Mesendoderm (in vitro differentiated cells): Measurements from ENCODE around the gene ALDH1L2.

Experiments
- DNase-seq: peaks from one replicate; pipeline ENCODE4 v3.0.0; 2013
- H2AK5ac ChIP-seq: 2 replicates; pipeline ENCODE4 v1.6.1; 2013; ENCODE audit warnings: low read length, inconsistent platforms
- H2BK120ac ChIP-seq: 2 replicates; pipeline ENCODE4 v1.6.1; 2013; ENCODE audit warnings: low read depth, mild to moderate bottlenecking, low read length, moderate library complexity, mixed read lengths
- H2BK15ac ChIP-seq: replicated peaks from 2 replicates; pipeline ENCODE4 v1.6.1; 2013; ENCODE audit warnings: low read depth, mild to moderate bottlenecking, moderate library complexity
- H2BK5ac ChIP-seq: 2 replicates; pipeline ENCODE4 v1.6.1; 2013; ENCODE audit warnings: low read length, inconsistent platforms
- H3K18ac ChIP-seq: 2 replicates; pipeline ENCODE4 v1.6.1; 2013; ENCODE audit warnings: mild to moderate bottlenecking, low read length, mixed read lengths
- H3K23ac ChIP-seq: one replicate; pipeline ENCODE4 v1.6.1; 2013; ENCODE audit warnings: low read length
- H3K27ac ChIP-seq: 2 replicates; pipeline ENCODE4 v1.5.1; 2013; ENCODE audit warnings: low read depth, mild to moderate bottlenecking, inconsistent platforms, low read length, moderate library complexity
- H3K27me3 ChIP-seq: 2 replicates; pipeline ENCODE4 v1.6.1; 2013; ENCODE audit warnings: low read length, control low read depth, mild to moderate bottlenecking, inconsistent platforms; ENCODE audit not compliant: insufficient read depth, poor library complexity
- H3K36me3 ChIP-seq: 2 replicates; pipeline ENCODE4 v1.6.1; 2013; ENCODE audit warnings: low read length, inconsistent platforms; ENCODE audit not compliant: control insufficient read depth, insufficient read depth
- H3K4ac ChIP-seq: one replicate; pipeline ENCODE4 v1.6.1; 2013; ENCODE audit warnings: low read depth, mild to moderate bottlenecking, low read length, moderate library complexity
- H3K4me1 ChIP-seq: 2 replicates; pipeline ENCODE4 v1.6.1; 2013; ENCODE audit warnings: low read depth, low read length, inconsistent platforms; ENCODE audit not compliant: control insufficient read depth
- H3K4me2 ChIP-seq: 2 replicates; pipeline ENCODE4 v1.6.1; 2013; ENCODE audit warnings: low read length
- H3K4me3 ChIP-seq: 2 replicates; pipeline ENCODE4 v1.5.1; 2013; ENCODE audit warnings: mild to moderate bottlenecking, low read length
- H3K56ac ChIP-seq: one replicate; pipeline ENCODE4 v1.6.1; 2013; ENCODE audit warnings: low read length
- H3K79me1 ChIP-seq: 2 replicates; pipeline ENCODE4 v1.6.1; 2013; ENCODE audit warnings: low read length, inconsistent platforms
- H3K79me2 ChIP-seq: 2 replicates; pipeline ENCODE4 v1.6.1; 2013; ENCODE audit warnings: mild to moderate bottlenecking, low read length; ENCODE audit not compliant: control insufficient read depth, insufficient read depth
- H3K9ac ChIP-seq: 2 replicates; pipeline ENCODE4 v1.6.1; 2013; ENCODE audit warnings: low read length, inconsistent platforms
- H4K5ac ChIP-seq: one replicate; pipeline ENCODE4 v1.6.1; 2013; ENCODE audit warnings: low read length
- H4K8ac ChIP-seq: one replicate; pipeline ENCODE4 v1.6.1; 2013; ENCODE audit warnings: low read depth, mild to moderate bottlenecking, control low read depth, low read length, moderate library complexity
- WGBS: extraction: QIAGEN DNeasy Blood & Tissue Kit; methylation state at CpG from one replicate; pipeline ENCODE4 v1.1.7; 2013; ENCODE audit warnings: low lambda C conversion rate, missing lambda C conversion rate; ENCODE audit not compliant: insufficient coverage; ENCODE audit errors: extremely low coverage; 5-methylcytosine and 5-hydroxymethylcytosine counted together

The ALDH1L2 gene

DNA sequence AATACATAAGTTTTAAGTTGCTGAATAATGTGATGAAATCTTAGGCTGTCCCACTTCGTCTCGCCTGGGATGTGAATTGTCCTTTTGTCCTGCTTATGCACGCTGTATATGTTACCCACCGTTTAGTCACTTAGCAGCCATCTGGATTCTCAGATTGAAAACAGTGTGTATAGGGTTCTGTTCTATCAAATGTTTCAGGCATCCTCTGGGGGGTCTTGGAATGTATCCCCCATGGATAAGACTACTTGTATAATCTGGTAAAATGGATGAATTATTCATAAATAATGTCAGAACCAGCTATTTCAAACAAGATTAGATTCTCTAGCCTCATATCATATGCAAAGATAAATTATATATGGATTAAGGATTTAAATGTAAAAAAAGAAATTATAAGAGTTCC lies 68.7 kb downstream of the ALDH1L2 start:
- Histone ChIP-seq H3K36me3 (no peaks in the 10 kb centered on the region), H3K4me1 (no peaks in the 10 kb centered on the region), H4K5ac (no peak overlapping the region), H2BK5ac (no peak overlapping the region), H2BK120ac (no peak overlapping the region), H4K8ac (no peak overlapping the region), H3K4me3 (no peak overlapping the region), H2BK15ac (no peak overlapping the region), H3K79me1 (peaks cover 2% of the 10 kb centered on the region), H3K9ac (no peak overlapping the region), H3K4ac (no peak overlapping the region), H3K27me3 (no peaks in the 10 kb centered on the region), H3K18ac (no peak overlapping the region), H3K23ac (no peak overlapping the region), H2AK5ac (no peak overlapping the region), H3K79me2 (no peaks in the 10 kb centered on the region), H3K27ac (no peak overlapping the region), H3K56ac (no peak overlapping the region), H3K4me2 (no peak overlapping the region)
- no CpG with 5 or more reads among the region's 4 CpGs for WGBS
- DNase-seq = no peak

DNA sequence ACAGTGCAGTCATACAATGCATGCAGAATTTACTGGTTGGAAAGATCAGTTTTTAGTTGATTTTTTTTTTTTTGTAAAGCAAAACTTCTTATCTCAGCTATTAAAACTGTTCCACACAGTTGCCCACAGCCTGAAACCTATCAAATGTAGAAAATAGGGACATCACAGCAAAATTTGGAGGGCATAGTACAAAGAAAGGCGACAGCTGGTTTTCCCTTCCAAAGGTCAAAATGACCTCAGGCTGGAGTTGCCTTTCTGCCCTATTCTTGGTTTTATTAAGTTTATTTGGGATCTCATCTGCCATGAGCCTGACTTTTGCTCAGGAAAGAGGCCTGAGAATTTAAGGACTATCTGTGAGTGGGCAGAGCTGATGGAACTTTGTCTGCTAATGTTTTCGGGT lies 69.7 kb downstream of the ALDH1L2 start:
- DNase-seq = no peak
- peaks cover 2% of the 10 kb centered on the region for H3K79me1 ChIP-seq
- no peak overlapping the region for H3K9ac ChIP-seq
- H2AK5ac ChIP-seq = no peak overlapping the region
- no peak overlapping the region for H3K56ac ChIP-seq
- H3K4ac ChIP-seq = no peak overlapping the region
- no peak overlapping the region for H3K4me2 ChIP-seq
- H2BK15ac ChIP-seq = no peak overlapping the region
- no peak overlapping the region for H4K8ac ChIP-seq
- no peak overlapping the region for H3K23ac ChIP-seq
- H3K4me1 ChIP-seq = no peaks in the 10 kb centered on the region
- no peak overlapping the region for H3K18ac ChIP-seq
- no CpG with 5 or more reads among the region's 2 CpGs for WGBS
- H2BK5ac ChIP-seq = no peak overlapping the region
- no peak overlapping the region for H2BK120ac ChIP-seq
- no peaks in the 10 kb centered on the region for H3K36me3 ChIP-seq
- H4K5ac ChIP-seq = no peak overlapping the region
- no peaks in the 10 kb centered on the region for H3K79me2 ChIP-seq
- no peak overlapping the region for H3K27ac ChIP-seq
- H3K27me3 ChIP-seq = no peaks in the 10 kb centered on the region
- H3K4me3 ChIP-seq = no peak overlapping the region

DNA sequence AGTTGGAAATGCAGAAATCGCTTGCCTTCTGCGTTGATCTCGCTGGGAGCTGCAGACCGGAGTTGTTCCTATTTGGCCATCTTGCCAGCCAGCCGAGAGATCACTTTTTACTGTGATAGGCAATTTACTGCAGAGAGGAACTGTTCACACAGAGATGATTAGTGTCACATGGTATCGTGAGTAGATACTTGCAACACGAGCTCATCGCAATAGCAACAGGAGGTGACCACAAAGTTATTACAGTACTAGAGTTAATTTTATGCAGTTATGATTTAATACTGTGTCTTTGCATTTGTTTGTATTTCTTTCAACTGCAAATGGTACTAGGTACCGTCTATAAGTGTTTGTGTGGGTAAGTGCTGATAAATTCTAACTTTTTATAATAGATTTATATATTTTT lies 70.4 kb downstream of the ALDH1L2 start:
- Histone ChIP-seq H3K18ac (no peak overlapping the region), H3K4me1 (no peaks in the 10 kb centered on the region), H3K4me3 (no peak overlapping the region), H2BK120ac (no peak overlapping the region), H3K79me2 (no peaks in the 10 kb centered on the region), H3K27ac (no peak overlapping the region), H2BK15ac (no peak overlapping the region), H3K36me3 (no peaks in the 10 kb centered on the region), H3K23ac (no peak overlapping the region), H3K9ac (no peak overlapping the region), H3K27me3 (no peaks in the 10 kb centered on the region), H3K56ac (no peak overlapping the region), H4K5ac (no peak overlapping the region), H3K4me2 (no peak overlapping the region), H2AK5ac (no peak overlapping the region), H3K79me1 (peaks cover 2% of the 10 kb centered on the region), H3K4ac (no peak overlapping the region), H2BK5ac (no peak overlapping the region), H4K8ac (no peak overlapping the region)
- peak; percentile 64 for DNase-seq
- no CpG with 5 or more reads among the region's 9 CpGs for WGBS

DNA sequence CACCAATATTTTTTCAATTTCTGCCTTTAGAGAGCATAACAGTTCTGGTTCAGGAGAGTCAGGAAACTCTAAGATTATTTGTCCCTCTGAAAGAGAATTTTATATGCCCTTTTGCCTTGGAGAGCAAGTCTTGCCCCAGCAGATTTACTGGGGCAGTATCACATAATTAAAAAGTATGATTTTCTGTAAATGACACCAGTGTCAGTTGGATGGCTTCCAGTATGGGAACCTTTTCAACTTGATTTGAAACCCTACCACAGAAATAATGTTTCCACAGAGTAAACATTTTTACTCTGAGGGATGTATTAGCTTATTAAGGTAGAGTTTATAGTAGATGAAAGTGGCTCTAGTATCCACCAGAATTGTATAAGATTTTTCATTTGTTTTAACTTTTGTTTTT lies 82.8 kb downstream of the ALDH1L2 start:
- H3K4me3 ChIP-seq = no peak overlapping the region
- H3K4ac ChIP-seq = no peak overlapping the region
- H2BK120ac ChIP-seq = no peak overlapping the region
- H4K5ac ChIP-seq = no peak overlapping the region
- no peak overlapping the region for H3K27ac ChIP-seq
- no peak overlapping the region for H4K8ac ChIP-seq
- no peak overlapping the region for H3K4me2 ChIP-seq
- H3K79me2 ChIP-seq = no peaks in the 10 kb centered on the region
- H3K27me3 ChIP-seq = no peaks in the 10 kb centered on the region
- H3K9ac ChIP-seq = no peak overlapping the region
- no peaks in the 10 kb centered on the region for H3K36me3 ChIP-seq
- no peak overlapping the region for H3K18ac ChIP-seq
- H3K56ac ChIP-seq = no peak overlapping the region
- H3K79me1 ChIP-seq = peaks cover 2% of the 10 kb centered on the region
- H3K23ac ChIP-seq = no peak overlapping the region
- H2BK5ac ChIP-seq = no peak overlapping the region
- DNase-seq = no peak
- no peak overlapping the region for H2BK15ac ChIP-seq
- no peaks in the 10 kb centered on the region for H3K4me1 ChIP-seq
- H2AK5ac ChIP-seq = no peak overlapping the region

DNA sequence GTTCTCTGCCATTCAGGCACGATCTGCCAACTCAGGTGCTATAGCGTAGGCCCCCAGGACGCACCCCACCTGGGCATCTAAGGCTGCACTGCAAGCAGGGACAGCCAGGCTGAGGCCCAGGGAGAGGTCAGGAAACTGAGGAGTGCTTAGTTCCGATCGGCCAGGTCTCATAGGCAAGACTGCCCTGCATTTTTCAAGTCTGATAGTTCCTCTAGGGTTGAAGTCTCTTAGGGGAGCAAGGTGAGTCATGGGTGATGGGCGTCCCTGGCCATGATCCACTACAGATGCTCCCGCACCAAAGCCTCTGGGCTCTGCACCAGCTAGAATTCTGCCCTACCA lies 84.9 kb downstream of the ALDH1L2 start:
- Histone ChIP-seq H3K79me1 (peaks cover 3% of the 10 kb centered on the region), H3K18ac (no peak overlapping the region), H4K8ac (no peak overlapping the region), H2AK5ac (no peak overlapping the region), H3K23ac (no peak overlapping the region), H2BK15ac (no peak overlapping the region), H3K4me1 (no peaks in the 10 kb centered on the region), H3K27ac (no peak overlapping the region), H3K36me3 (peaks cover 2% of the 10 kb centered on the region), H3K4me2 (no peak overlapping the region), H3K56ac (no peak overlapping the region), H3K4me3 (no peak overlapping the region), H3K79me2 (no peaks in the 10 kb centered on the region), H3K4ac (no peak overlapping the region), H4K5ac (no peak overlapping the region), H2BK5ac (no peak overlapping the region), H3K9ac (no peak overlapping the region), H3K27me3 (no peaks in the 10 kb centered on the region), H2BK120ac (no peak overlapping the region)
- WGBS = no CpG with 5 or more reads among the region's 7 CpGs
- no peak for DNase-seq

DNA sequence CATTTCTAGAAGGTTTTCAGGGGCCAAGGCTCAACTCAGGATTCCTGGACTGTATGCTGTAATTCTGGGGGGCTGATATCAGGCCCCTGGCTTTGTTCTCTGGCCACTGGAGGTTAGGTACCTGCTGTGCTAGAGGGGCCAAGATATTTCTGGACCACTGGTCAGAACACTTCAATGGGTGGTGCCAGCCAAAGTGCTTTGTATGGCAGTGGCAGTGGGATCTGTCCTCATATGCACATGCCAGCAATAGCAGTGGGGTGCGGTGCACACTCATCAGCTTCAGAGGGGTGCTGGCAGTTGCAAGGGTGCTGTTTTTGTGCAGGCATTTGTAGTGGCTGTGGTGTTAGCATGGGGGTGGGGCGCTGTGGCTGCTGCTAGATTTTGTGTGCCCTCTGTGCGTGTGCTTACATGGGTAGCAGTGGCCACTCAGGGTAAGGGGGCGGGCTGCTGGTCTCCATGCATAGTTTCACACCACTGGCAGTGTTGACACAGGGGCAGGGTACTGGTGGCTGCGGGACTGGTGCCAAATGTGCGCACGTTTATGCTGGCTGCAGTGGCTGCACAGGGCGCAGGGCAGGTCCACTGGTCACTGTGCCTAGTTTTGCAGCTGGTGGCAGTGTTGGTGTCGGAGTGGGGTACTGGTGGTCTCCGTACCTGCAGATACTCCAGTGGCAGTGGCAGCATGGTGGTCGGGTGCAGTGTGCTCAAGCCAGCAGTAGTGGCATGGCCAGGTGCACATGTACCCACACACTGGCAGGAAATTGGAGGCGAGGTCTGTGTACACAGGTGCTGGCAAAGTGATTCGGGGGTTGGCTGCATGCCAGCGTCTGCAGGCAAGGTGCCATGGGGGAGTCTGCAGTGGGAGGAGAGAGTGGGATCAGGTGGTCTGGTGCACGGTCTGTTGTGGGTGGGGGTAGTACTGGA lies 85.6 kb downstream of the ALDH1L2 start:
- H3K18ac ChIP-seq = no peak overlapping the region

More for the DNA sequence above, 85.6 kb downstream of the ALDH1L2 start:
- no peak overlapping the region for H3K4ac ChIP-seq
- H3K56ac ChIP-seq = no peak overlapping the region
- H3K4me2 ChIP-seq = no peak overlapping the region
- H3K4me3 ChIP-seq = no peak overlapping the region
- no peak overlapping the region for H2AK5ac ChIP-seq
- no peaks in the 10 kb centered on the region for H3K27me3 ChIP-seq
- no peak overlapping the region for H3K23ac ChIP-seq
- no peaks in the 10 kb centered on the region for H3K79me2 ChIP-seq
- H3K4me1 ChIP-seq = no peaks in the 10 kb centered on the region
- H3K9ac ChIP-seq = no peak overlapping the region
- H3K27ac ChIP-seq = no peak overlapping the region
- H2BK5ac ChIP-seq = no peak overlapping the region
- DNase-seq = no peak
- peaks cover 3% of the 10 kb centered on the region for H3K79me1 ChIP-seq
- WGBS = no CpG with 5 or more reads among the region's 15 CpGs
- no peak overlapping the region for H2BK120ac ChIP-seq
- no peak overlapping the region for H4K5ac ChIP-seq
- no peak overlapping the region for H2BK15ac ChIP-seq
- H4K8ac ChIP-seq = no peak overlapping the region
- peaks cover 2% of the 10 kb centered on the region for H3K36me3 ChIP-seq
